HG03196 (cell line): ENCODE measurements around the gene LPP.

ENCODE experiments used
- ATAC-seq: cut with Tn5 transposase; IDR thresholded peaks from one replicate; pipeline ENCODE4 v1.9.1; 2021; ENCODE audit not compliant: unreplicated experiment

LPP gene

DNA sequence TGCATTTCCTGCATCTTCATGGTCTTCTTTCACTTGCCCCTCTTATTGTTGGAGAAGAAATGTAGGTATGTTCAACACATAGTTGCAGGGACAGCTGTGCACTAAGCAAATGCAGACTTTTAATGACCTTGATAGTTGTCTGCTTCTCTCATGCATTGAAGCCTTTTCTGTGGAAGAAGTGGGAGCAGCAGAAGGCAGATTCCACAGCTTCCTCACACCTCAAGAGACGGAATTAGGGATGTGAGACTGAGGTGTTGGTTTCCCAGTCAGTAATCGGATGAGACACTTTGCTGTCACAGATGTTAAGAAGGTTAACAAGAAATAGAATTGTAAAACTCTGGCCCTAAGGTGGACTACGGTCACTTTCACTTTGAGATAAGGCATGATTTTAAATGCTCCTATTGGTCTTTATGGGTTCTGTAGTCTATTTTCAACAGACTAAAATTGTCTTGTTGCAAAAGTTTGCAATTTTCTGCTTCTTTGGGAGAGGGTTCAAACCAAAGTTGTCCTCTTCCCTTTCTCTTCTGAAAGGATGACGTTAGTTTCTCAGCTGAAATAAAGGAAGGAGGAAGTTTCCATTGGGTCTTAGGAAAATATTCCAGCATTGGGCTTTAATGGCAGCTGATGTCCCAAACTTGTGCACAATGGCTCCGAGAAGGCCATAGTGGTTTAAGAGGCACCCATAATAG is 117.4 kb downstream of the LPP start:
- no peak for ATAC-seq

DNA sequence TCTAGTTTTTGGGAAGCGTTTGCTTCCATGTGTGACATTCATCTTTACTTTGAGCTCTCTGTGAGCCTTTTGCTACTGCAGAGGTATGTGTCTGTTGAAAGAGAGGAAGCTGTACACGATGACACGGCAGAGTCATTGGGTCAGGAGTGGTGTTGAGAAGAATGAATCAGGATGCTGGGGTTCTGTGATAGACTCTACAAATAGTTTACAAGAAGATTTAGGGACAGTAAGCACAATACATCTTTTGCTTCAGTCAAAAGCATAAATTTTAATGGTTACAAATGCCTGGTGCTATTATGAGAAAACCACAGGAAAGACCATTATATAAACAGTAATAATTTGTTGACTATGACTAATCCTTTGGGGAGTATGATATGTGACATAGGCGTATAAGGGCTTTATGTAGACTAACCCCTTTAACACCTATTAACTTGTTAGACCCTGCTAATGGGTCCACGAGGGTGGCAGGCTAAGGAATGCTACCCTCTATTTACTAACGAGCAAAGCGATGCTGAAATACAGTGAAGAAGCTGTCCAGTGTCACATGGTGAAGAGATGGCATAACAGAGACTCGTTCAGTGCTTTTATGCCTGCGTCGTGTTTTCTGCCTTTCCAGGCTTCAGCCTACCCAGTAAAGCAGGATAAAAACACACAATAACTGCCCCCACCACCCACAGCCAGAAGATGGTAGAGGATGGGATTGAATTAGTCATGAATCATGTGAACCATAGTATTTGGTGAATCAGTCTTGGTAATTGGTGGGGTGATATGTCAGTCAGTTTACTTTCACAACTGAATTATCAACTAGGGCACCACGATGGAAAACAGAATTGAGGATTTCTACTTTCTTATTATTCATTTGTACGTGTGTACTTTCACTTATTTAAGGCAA is 118.8 kb downstream of the LPP start:
- no peak for ATAC-seq

DNA sequence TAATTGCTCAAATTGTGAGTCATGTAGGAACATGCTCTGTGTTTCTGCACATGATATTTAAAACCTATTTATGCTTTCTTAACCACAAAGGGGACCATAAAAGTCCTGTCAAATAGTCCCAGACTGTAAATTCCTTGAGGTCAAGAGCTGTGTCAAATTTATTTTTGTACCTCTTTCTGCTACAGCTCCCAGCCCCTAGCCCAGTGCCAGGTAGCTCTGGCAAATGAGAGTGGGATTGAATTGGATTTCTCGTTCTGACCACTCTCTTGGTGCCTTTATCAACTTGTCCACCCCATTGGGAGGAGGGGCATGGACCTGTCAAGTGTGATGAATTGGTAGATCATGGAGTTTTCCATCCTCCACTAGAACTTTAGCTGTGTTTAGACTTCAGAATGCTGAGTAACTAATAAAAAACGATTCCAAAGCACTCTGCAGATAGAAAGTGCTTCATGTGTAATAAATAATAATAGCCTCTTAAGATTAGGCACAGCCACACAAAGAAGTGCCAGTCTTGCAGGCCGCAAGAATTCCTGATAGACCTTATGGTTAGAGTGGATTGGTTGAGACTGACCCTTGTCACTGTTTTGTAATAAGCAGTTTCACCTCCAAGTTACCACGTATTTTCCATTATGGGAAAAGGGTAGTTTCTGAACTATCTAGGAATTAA is 120.4 kb downstream of the LPP start:
- no peak for ATAC-seq

DNA sequence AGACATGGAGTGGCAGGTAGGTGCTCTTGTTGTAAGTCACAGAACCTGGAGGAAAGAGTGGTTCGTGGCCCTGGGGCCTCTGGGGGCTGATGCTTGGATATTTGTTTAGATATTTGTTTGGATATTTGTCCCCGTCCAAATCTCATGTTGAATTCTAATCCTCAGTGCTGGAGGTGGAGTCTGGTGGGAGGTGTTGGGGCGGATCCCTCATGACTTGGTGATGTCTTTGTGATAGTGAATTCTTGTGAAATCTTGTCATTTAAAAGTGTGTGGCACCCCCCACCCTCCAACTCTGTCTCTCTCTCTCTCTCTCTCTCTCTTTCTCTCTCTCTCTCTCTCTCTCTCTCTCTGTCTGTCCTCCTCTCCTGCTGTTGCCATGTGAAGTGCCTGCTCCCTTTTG is 122.4 kb downstream of the LPP start:
- no peak for ATAC-seq

DNA sequence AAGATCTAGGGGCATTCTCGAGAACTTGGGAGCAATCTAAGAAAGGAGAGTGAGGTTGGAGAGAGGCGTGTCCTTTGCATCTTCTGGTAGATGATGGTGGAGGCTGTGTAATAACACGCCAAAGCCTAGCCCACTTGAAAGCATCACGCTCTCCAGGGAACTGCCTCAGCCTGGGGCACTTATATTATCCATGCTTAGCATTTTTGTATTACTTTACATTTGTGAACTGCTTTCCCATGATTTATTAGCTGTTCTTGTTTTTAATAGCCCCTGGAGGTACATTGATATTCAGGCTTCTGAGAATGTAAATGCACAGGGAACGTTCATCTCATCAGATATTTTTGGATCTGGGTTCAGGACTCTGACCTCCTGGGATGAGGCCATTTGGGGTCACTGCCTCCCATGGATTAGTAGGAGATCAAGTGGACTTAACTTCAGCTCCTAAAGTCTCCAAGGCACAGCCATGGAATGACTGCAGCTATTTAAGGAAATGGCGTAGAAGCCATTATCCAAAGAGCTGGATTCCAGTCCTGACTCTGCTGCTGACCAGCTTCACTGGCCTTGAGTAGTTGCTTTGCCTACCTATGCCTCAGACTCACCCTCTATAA is 124.9 kb downstream of the LPP start:
- ATAC-seq: no peak

GRCh38 chr3:188279502-188280335 is 125.8 kb downstream of the LPP start:
- ATAC-seq: no peak

DNA sequence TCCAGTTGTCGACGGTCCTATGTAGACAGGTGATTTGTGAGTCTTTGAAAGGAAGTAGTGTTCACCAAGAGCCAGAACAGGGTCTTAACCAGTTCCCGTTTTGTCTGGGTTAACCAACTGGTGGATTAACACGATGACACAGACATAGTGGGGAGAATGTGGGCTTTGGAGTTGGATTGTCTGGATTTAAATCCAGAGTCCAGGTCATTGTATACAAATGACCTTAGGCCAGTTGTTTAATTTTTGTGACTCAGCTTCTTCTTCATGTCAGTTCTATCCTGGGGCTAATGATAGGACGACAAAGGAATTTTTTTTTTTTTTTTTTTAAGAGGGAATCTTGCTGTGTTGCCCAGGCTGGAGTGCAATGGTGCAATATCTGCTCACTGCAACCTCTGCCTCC is 126.7 kb downstream of the LPP start:
- ATAC-seq: no peak

DNA sequence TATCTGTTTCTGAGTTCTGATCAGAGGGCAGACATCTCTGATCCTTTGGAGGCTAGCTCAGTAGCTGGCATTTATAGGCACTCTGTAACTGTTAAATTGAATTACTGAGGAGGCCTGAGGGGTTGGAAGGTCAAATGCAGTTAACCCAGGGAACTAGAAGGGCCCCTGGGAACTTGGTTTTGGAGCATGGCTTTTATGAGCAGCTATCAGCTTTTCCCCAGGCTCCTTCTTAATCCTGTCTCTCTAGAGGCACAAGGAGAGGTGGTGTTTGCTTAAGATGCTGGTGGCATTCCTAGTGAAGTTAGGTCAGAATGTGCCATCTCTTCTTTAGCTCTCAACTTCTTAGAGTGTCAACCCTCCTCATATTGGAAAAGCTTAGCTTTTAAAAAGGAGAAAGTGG is 128.9 kb downstream of the LPP start:
- no peak for ATAC-seq

- ATAC-seq: no peak
Measured at GRCh38 chr3:188283347-188283746, 129.4 kb downstream of the LPP start.

DNA sequence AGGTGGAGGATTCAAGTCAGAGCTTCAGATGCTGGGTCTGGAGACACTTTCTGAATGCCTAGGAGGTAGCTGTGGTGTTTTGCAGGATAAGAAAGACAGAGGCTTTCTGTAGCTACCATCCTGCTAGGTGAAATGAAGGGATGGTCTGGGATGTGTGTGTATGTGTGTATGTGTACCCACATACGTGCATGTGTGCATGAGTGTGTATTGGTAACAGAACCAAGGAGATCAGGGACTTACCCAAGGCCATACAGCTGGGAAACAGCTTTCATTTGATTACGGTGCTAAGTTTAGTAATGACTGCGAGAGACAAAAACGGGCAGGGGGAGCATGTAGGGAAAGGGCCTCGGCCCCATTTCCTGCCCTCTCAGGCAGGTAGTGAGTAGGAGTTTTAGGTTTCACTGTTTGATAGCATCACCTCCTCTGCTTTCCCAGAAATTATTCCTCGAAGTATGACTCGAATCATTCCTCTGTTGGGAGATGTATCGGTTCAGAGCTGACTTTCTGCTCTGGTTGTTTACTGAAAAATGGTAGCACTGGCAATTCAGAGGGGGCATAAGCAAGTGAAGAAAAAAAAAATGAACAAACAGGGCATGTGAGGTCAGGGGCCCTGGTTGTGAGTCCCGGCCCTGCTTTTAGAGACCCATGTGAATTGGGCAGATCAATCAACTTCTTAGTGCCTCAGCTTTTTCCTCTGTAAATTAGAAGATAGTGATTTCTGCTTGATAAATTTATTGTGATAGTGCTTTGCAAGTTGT is 130.7 kb downstream of the LPP start:
- no peak for ATAC-seq

- no peak for ATAC-seq
Measured at GRCh38 chr3:188286087-188286513, 132.1 kb downstream of the LPP start.

DNA sequence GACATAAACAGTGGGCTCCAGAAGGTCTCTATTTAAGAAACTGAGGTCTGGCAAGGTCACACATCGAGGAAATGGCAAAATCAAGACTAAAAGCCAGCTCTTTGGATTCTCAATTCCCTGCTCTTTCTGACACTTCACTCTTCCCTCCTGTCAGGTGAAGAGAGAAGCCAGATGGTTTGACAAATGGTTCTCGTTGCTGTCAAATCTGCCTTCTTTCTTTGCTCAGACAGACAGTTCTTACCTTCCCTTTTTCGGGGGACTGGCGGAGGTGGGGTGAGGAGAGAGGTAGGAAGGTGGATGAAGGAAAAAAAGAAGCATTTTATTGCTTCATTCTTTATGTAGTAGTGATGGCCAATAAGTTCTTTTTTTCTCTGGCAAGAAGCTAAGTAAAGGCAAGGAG is 133.4 kb downstream of the LPP start:
- ATAC-seq: no peak

GRCh38 chr3:188287762-188288505 is 134.0 kb downstream of the LPP start:
- no peak for ATAC-seq

DNA sequence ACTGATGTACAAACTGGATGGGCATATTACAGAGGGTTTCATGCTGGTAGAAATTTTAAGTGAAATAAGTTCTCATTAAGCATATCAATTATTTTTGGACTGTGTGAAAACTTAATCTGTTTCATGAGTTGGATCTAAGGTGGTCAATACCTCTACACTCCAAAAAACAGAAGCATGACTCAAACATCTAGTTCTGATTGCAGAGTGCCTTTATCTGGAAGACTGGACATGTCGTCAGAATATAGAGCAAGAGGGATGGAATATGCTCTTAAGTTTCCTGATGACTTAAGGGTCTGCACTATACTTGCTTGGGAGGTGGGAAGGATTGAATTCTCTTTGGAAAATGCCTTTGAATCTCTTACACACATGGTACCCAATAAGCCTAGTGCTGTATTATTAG is 138.3 kb downstream of the LPP start:
- ATAC-seq: no peak

DNA sequence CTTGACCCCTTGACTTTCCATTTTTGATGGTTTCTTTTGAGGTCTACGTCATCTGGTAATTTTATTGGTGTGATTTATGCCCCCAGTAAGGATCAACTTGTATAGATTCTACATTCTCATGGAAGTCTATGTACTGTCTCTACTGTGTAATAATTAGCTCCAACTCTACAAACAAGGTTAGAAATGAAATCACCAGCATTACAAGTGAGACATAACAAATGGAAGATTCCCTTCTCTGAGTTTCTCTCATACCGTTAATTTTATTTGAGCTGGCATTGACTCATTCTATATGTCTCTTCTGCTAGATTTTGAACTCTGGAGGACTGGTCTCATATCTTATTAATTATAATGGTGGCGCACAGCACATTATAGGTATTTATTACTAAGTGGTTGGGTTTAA is 138.9 kb downstream of the LPP start:
- ATAC-seq: no peak

DNA sequence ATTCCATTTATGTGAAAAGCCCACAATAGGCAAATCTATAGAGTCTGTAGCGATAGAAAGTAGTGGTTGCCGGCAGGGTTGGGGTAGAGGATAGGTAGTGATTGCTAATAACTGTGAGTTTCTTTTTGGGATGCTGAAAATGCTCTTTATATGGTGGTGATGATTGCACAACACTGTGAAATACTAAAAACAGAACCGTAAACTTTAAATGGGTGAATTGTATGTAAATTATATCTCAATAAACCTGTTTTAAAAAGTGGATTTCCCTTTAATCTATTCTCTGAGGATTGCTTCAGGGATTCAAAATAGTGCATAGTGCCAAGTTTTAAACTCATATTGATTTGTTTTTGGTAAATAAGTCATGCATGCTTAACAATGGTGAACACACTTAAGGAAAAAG is 140.2 kb downstream of the LPP start:
- no peak for ATAC-seq

GRCh38 chr3:188294823-188295487 is 141.0 kb downstream of the LPP start:
- no peak for ATAC-seq

DNA sequence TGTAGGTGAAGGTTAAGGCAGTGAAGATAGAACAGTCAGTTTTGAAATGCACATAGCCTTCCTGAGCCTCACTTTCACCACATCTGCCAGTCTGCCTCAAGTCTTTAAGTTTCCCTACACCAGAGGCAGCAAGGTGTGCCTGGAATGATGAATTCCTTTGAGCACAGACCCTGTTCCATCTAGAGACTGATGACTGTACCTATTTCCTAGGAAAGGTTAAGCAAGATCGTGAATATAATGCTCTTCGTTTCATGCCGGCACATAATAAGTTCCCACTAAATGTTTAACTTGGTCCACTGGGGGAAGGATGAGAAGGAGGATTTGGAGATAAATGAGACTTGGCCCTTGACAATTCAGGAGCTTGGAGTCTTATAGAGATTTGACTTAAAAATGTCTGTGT is 141.9 kb downstream of the LPP start:
- ATAC-seq: no peak
